Pancreas (tissue), 10 donors: ENCODE measurements around the gene ENTPD6. TPM values are rescaled to one million over a fixed set of nuclear protein-coding genes. Genes with fewer than 3 reads are reported as not detected.

Experiments used
- ATAC-seq, 4 donors: fragments of 200-7000 bp; cut with Tn5 transposase; one replicate each; pipeline versions ENCODE4 v1.8.0 to v1.9.1; 2020; ENCODE audit warnings: mild to moderate bottlenecking in 4 of 4, moderate library complexity in 4 of 4
- DNase-seq, 6 donors: peaks; one replicate each; pipeline ENCODE4 v3.0.0-alpha.2; 2020
- FAIRE-seq: peaks from 2 replicates; lab custom pipeline; 2012; peaks lifted over from hg19 to GRCh38; lab: Jason Lieb, UNC
- H3K27ac ChIP-seq, 4 donors: fragments of 200-600 bp; sonication (generic); 1 replicate in 3 of 4; 2 replicates in 1 of 4; pipeline versions ENCODE4 v1.5.0 to v1.8.0; 2020
- H3K27me3 ChIP-seq, 4 donors: fragments of 200-600 bp; one replicate each; pipeline ENCODE4 v1.8.0; 2021
- H3K36me3 ChIP-seq, 3 donors: fragments of 200-600 bp; sonication (generic) in 1 of 3; one replicate each; pipeline versions ENCODE4 v1.5.0 to v1.8.0; 2020 to 2021
- H3K4me1 ChIP-seq, 3 donors: fragments of 200-600 bp; one replicate each; pipeline ENCODE4 v1.8.0; 2021
- H3K4me3 ChIP-seq, 4 donors: fragments of 200-600 bp; sonication (generic) in 2 of 4; one replicate each; pipeline versions ENCODE4 v1.5.0 to v1.8.0; 2020 to 2021
- H3K9me3 ChIP-seq, 4 donors: fragments of 200-600 bp; one replicate each; pipeline ENCODE4 v1.8.0; 2021
- CTCF ChIP-seq, 4 donors: fragments of 200-600 bp; sonication (generic) in 3 of 4; IDR thresholded peaks; one replicate each; pipeline versions ENCODE4 v1.5.0 to v1.8.0; 2021; ENCODE audit warnings: antibody characterized with exemption in 4 of 4
- WGBS, 2 donors: extraction: QIAGEN DNeasy Blood & Tissue Kit; methylation state at CpG; one replicate each; pipeline ENCODE4 v1.1.7; 2013; 5-methylcytosine and 5-hydroxymethylcytosine counted together
- intact Hi-C, 3 donors: fragments of 100-400 bp; cut with DNase I; formaldehyde crosslinking; loops; one replicate each; pipeline versions ENCODE4 v1.11.1 to v1.14.2; 2022
- polyA plus RNA-seq, 2 donors: library from polyadenylated mRNA; stranded (reverse); fragments of 200-250 nt; gene quantifications; one replicate each; pipeline ENCODE4 v1.2.3, GENCODE V29; 2013
- total RNA-seq, 6 donors: library from RNA; stranded (reverse); fragmentation: NEBNext Ultra II Directional in 4 of 6; extraction: Animal tissue kit (Norgen Biotek cat#: 25700) in 4 of 6; gene quantifications; one replicate each; pipeline versions ENCODE4 v1.2.1 to v1.2.4, GENCODE V29; 2021 to 2023
- donor health status: healthy with polysubstance abuse.
- donor health status: DM: no; HTN: no; CAD: no; lungs with moderate emphysema.
- donor health status: DM: no; HTN: no; CAD: no.
- donor health status: control.
- donor health status: control.
- donor health status: Bipolar disorder and iron deficiency.
- donor health status: DM: yes; HTN: yes; CAD: no.
- donor health status: DM: no; HTN: no; CAD: no.
- donor health status: DM: no; HTN: no; CAD: no.
- donor health status: DM: yes; HTN: yes; CAD: no.

Gene ENTPD6
- total and polyA plus RNA-seq, 8 donors, result 31.4 to 99.3 (median 44.7) TPM

DNA sequence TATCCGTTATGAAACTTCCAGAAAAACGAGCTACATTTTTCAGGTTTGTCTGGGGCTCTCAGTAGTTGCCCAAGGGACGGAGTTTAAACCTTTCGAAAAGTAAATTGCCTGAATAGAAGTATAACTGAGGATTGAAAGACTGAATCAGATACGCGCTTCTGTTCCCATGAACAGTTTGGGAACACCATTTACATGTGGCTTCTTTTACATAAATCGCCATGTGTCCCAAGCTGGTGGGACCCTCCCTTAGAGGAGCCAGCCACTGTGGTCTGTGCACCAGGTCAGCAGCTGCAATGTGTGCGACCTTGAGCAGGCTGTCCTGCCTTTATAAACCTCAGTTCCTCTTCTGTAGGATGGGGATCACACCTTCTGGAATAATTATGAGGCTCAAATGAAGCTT is 11.0 kb downstream of the ENTPD6 start:
- H3K4me1 ChIP-seq, result no peaks in the 10 kb centered on the region
- FAIRE-seq (no peak), ATAC-seq (no peak), DNase-seq (peak in 1 of 6 donors; percentile 5)
- TF ChIP-seq CTCF (IDR thresholded peaks at IDR 0.05), result no peak
- H3K9me3 ChIP-seq, result no peaks in the 10 kb centered on the region
- H3K27ac ChIP-seq, result no peak overlapping the region
- intact Hi-C loops, result no loop called here
- WGBS, 2 donors, result 93 to 95% methylated on average over 8 of the region's 8 CpGs
- peaks cover 0 to 10% (median 6%) of the 10 kb centered on the region in 3 donors for H3K36me3 ChIP-seq
- no peak overlapping the region for H3K4me3 ChIP-seq
- no peaks in the 10 kb centered on the region for H3K27me3 ChIP-seq

GRCh38 chr20:25207149-25207959 is 11.8 kb downstream of the ENTPD6 start:
- no peaks in the 10 kb centered on the region for H3K9me3 ChIP-seq
- H3K27me3 ChIP-seq, result no peaks in the 10 kb centered on the region
- H3K27ac ChIP-seq, result peak overlapping the region in 3 of 4 donors; percentile 2 to 28 (median 11)
- DNase-seq (peak in 1 of 6 donors; percentile 14), ATAC-seq (peak in 2 of 4 donors; percentile 28 to 29), FAIRE-seq (no peak)
- no peaks in the 10 kb centered on the region for H3K4me1 ChIP-seq
- TF ChIP-seq CTCF (IDR thresholded peaks at IDR 0.05), result no peak
- intact Hi-C loops, result no loop called here
- H3K36me3 ChIP-seq, result peaks cover 0 to 18% (median 10%) of the 10 kb centered on the region in 3 donors
- H3K4me3 ChIP-seq, result no peak overlapping the region
- WGBS, 2 donors, result 81% methylated on average over 19 to 22 of the region's 22 CpGs

DNA sequence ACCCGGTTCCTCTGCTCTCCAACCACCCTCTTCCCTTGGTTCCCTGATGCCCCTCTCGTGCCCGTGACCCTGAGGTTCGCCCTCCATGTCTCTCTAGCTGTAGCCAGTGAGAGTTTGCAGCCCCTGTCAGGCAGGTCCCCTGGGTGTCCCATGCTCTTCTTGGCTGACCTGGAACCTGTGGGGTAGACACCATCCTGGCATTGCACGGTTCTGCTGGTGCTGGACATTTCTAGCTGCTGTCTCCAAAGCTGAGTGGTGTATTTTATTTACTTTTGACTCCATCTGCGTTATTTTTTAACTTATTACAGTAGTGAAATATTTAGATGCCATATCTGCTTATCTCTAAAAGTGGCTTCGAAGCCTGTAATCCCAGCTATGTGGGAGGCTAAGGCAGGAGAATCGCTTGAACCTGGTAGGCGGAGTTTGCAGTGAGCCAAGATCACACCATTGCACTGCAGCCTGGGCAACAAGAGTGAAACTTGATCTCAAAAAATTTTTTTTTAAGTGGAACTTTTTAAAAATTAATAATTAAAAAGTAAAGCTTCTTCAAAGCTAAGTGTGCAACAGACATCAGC is 12.5 kb downstream of the ENTPD6 start:
- H3K4me1 ChIP-seq, result no peaks in the 10 kb centered on the region
- no peak for TF ChIP-seq CTCF (IDR thresholded peaks at IDR 0.05)
- WGBS, 2 donors, result 58 to 59% methylated on average over 8 to 9 of the region's 9 CpGs
- H3K36me3 ChIP-seq, result peaks cover 0 to 25% (median 10%) of the 10 kb centered on the region in 3 donors
- H3K27me3 ChIP-seq, result no peaks in the 10 kb centered on the region
- no peak overlapping the region for H3K4me3 ChIP-seq
- no peaks in the 10 kb centered on the region for H3K9me3 ChIP-seq
- FAIRE-seq (no peak), DNase-seq (peak in 1 of 6 donors; percentile 30), ATAC-seq (peak; percentile 31 to 66 (median 56))
- intact Hi-C loops, result no loop called here
- peak overlapping the region in 3 of 4 donors; percentile 2 to 28 (median 11) for H3K27ac ChIP-seq

GRCh38 chr20:25209400-25209799 is 13.9 kb downstream of the ENTPD6 start:
- TF ChIP-seq CTCF (IDR thresholded peaks at IDR 0.05), result no peak
- ATAC-seq, result no peak
- peaks cover 0 to 37% (median 15%) of the 10 kb centered on the region in 3 donors for H3K36me3 ChIP-seq
- intact Hi-C loops, result no loop called here
- H3K9me3 ChIP-seq, result no peaks in the 10 kb centered on the region
- H3K4me1 ChIP-seq, result no peaks in the 10 kb centered on the region
- DNase-seq, result no peak
- no peak for FAIRE-seq
- H3K4me3 ChIP-seq, result no peak overlapping the region
- no peaks in the 10 kb centered on the region for H3K27me3 ChIP-seq
- H3K27ac ChIP-seq, result no peak overlapping the region
- WGBS, 2 donors, result 92 to 93% methylated on average over 1 of the region's 1 CpG
